ENCODE measurements around the gene MRPL21. TPM values are rescaled to one million over a fixed set of nuclear protein-coding genes. Genes with fewer than 3 reads are reported as not detected.

MRPL21 gene
- total RNA-seq, 1 donor from 2014 or later: 69.1 TPM

- Histone ChIP-seq H3K9me3 (ENCODE audit: insufficient read depth, low read depth, low read length) (no peaks in the 10 kb centered on the region), H2AFZ (ENCODE audit: low read depth, low read length) (no peak overlapping the region), H3K27me3 (ENCODE audit: insufficient read depth, low read length) (no peaks in the 10 kb centered on the region), H3K36me3 (ENCODE audit: insufficient read depth, low read length) (no peaks in the 10 kb centered on the region), H3K4me3 (ENCODE audit: insufficient read depth, low read depth, low read length) (no peak overlapping the region), H3K27ac (ENCODE audit: low read depth, low read length) (no peak overlapping the region), H3K9ac (ENCODE audit: low read length) (no peak overlapping the region), H3K4me2 (ENCODE audit: low read length) (no peak overlapping the region), H4K20me1 (ENCODE audit: insufficient read depth, low read length) (peaks cover 8% of the 10 kb centered on the region), H3K4me1 (ENCODE audit: insufficient read depth, low read length) (no peaks in the 10 kb centered on the region), H3K79me2 (ENCODE audit: insufficient read depth, low read length) (no peaks in the 10 kb centered on the region)
- no peaks in the 10 kb centered on the region for H3K27me3 Mint-ChIP-seq (ENCODE audit: low read depth, unreplicated experiment)
- no peak overlapping the region for H3K27ac Mint-ChIP-seq (ENCODE audit: unreplicated experiment)
- H3K36me3 Mint-ChIP-seq (ENCODE audit: low read depth, unreplicated experiment): peaks cover 10% of the 10 kb centered on the region
- H3K4me1 Mint-ChIP-seq (ENCODE audit: low read depth, unreplicated experiment): no peaks in the 10 kb centered on the region
- no peak for TF ChIP-seq CTCF (IDR thresholded peaks at IDR 0.05; ENCODE audit: insufficient read depth, low read depth, low read length)
- TF ChIP-seq EZH2 (IDR thresholded peaks at IDR 0.05; ENCODE audit: insufficient read depth, low read length): no peak
- FAIRE-seq (no peak), DNase-seq (ENCODE audit: low read depth) (no peak)
- H3K9me3 Mint-ChIP-seq (ENCODE audit: unreplicated experiment): no peaks in the 10 kb centered on the region
- no peak overlapping the region for H3K4me3 Mint-ChIP-seq (ENCODE audit: unreplicated experiment)
These were observed 32.1 kb upstream of the MRPL21 start for GRCh38 chr11:68935516-68936357.

GRCh38 chr11:68935066-68935465, 31.4 kb upstream of the MRPL21 start:
- Histone ChIP-seq H3K4me3 (ENCODE audit: insufficient read depth, low read depth, low read length) (no peak overlapping the region), H3K79me2 (ENCODE audit: insufficient read depth, low read length) (no peaks in the 10 kb centered on the region), H3K9ac (ENCODE audit: low read length) (no peak overlapping the region), H3K4me1 (ENCODE audit: insufficient read depth, low read length) (no peaks in the 10 kb centered on the region), H4K20me1 (ENCODE audit: insufficient read depth, low read length) (peaks cover 8% of the 10 kb centered on the region), H3K4me2 (ENCODE audit: low read length) (no peak overlapping the region), H3K27ac (ENCODE audit: low read depth, low read length) (no peak overlapping the region), H3K36me3 (ENCODE audit: insufficient read depth, low read length) (peaks cover 2% of the 10 kb centered on the region), H3K27me3 (ENCODE audit: insufficient read depth, low read length) (no peaks in the 10 kb centered on the region), H2AFZ (ENCODE audit: low read depth, low read length) (no peak overlapping the region), H3K9me3 (ENCODE audit: insufficient read depth, low read depth, low read length) (no peaks in the 10 kb centered on the region)
- Mint-ChIP-seq H3K36me3 (ENCODE audit: low read depth, unreplicated experiment) (peaks cover 14% of the 10 kb centered on the region), H3K4me1 (ENCODE audit: low read depth, unreplicated experiment) (no peaks in the 10 kb centered on the region), H3K27ac (ENCODE audit: unreplicated experiment) (no peak overlapping the region), H3K9me3 (ENCODE audit: unreplicated experiment) (no peaks in the 10 kb centered on the region), H3K27me3 (ENCODE audit: low read depth, unreplicated experiment) (no peaks in the 10 kb centered on the region), H3K4me3 (ENCODE audit: unreplicated experiment) (no peak overlapping the region)
- FAIRE-seq: no peak
- DNase-seq (ENCODE audit: low read depth): no peak
- TF ChIP-seq EZH2 (IDR thresholded peaks at IDR 0.05; ENCODE audit: insufficient read depth, low read length) (no peak), CTCF (IDR thresholded peaks at IDR 0.05; ENCODE audit: insufficient read depth, low read depth, low read length) (no peak)

GRCh38 chr11:68934666-68935065, 31.0 kb upstream of the MRPL21 start:
- H3K27me3 ChIP-seq (ENCODE audit: insufficient read depth, low read length): no peaks in the 10 kb centered on the region
- no peaks in the 10 kb centered on the region for H3K79me2 ChIP-seq (ENCODE audit: insufficient read depth, low read length)
- no peaks in the 10 kb centered on the region for H3K4me1 ChIP-seq (ENCODE audit: insufficient read depth, low read length)
- peaks cover 8% of the 10 kb centered on the region for H4K20me1 ChIP-seq (ENCODE audit: insufficient read depth, low read length)
- no peak overlapping the region for H3K27ac Mint-ChIP-seq (ENCODE audit: unreplicated experiment)
- FAIRE-seq (no peak), DNase-seq (ENCODE audit: low read depth) (no peak)
- no peak overlapping the region for H3K27ac ChIP-seq (ENCODE audit: low read depth, low read length)
- no peaks in the 10 kb centered on the region for H3K4me1 Mint-ChIP-seq (ENCODE audit: low read depth, unreplicated experiment)
- no peak overlapping the region for H3K9ac ChIP-seq (ENCODE audit: low read length)
- TF ChIP-seq CTCF (IDR thresholded peaks at IDR 0.05; ENCODE audit: insufficient read depth, low read depth, low read length) (no peak), EZH2 (IDR thresholded peaks at IDR 0.05; ENCODE audit: insufficient read depth, low read length) (no peak)
- peaks cover 14% of the 10 kb centered on the region for H3K36me3 Mint-ChIP-seq (ENCODE audit: low read depth, unreplicated experiment)
- H3K36me3 ChIP-seq (ENCODE audit: insufficient read depth, low read length): peaks cover 3% of the 10 kb centered on the region
- H3K4me3 Mint-ChIP-seq (ENCODE audit: unreplicated experiment): no peak overlapping the region
- no peaks in the 10 kb centered on the region for H3K27me3 Mint-ChIP-seq (ENCODE audit: low read depth, unreplicated experiment)
- no peak overlapping the region for H3K4me3 ChIP-seq (ENCODE audit: insufficient read depth, low read depth, low read length)
- no peaks in the 10 kb centered on the region for H3K9me3 ChIP-seq (ENCODE audit: insufficient read depth, low read depth, low read length)
- H3K9me3 Mint-ChIP-seq (ENCODE audit: unreplicated experiment): no peaks in the 10 kb centered on the region
- H3K4me2 ChIP-seq (ENCODE audit: low read length): no peak overlapping the region
- H2AFZ ChIP-seq (ENCODE audit: low read depth, low read length): no peak overlapping the region

Measured in astrocyte (in vitro differentiated cells and primary cell).